HepG2 (cell line): Measurements from ENCODE around the gene CES2. TPM values are rescaled to one million over a fixed set of nuclear protein-coding genes. Genes with fewer than 3 reads are reported as not detected.

Experiments used
- ATAC-seq: fragments of 200-7000 bp; cut with Tn5 transposase; 3 replicates; pipeline ENCODE4 v1.9.1; 2020; ENCODE audit warnings: mild to moderate bottlenecking, moderate library complexity
- BruUV-seq: library from RNA; stranded (reverse); fragments of 400-500 nt; replicated peaks from 2 replicates; lab custom pipeline; 2021; lab: Mats Ljungman, UMichigan
- CTCF ChIA-PET: fragments of 300-600 bp; formaldehyde crosslinking; extraction: SDS; loops from one replicate; lab custom pipeline; 2021; ENCODE audit warnings: low total read pairs, inconsistent platforms, low intra/inter-chr PET ratio; lab: Yijun Ruan, JAX
- POLR2A ChIA-PET: fragments of 350-600 bp; sonication (Branson Sonifier 250); formaldehyde crosslinking; loops from one replicate; lab custom pipeline; 2020; ENCODE audit warnings: antibody characterized with exemption, inconsistent platforms; lab: Yijun Ruan, JAX
- DNase-seq: peaks from one replicate; pipeline ENCODE4 v3.0.0-alpha.2; 2015; ENCODE audit warnings: low spot score
- FAIRE-seq: peaks from 3 replicates; lab custom pipeline; 2011; peaks lifted over from hg19 to GRCh38; lab: Jason Lieb, UNC
- H2AFZ ChIP-seq: one replicate; pipeline ENCODE4 v1.6.1; 2011; ENCODE audit warnings: low read length, inconsistent platforms
- H3K27ac ChIP-seq: fragments of 300-600 bp; 3 replicates; pipeline ENCODE4 v1.8.0; 2011; ENCODE audit warnings: mixed run types, mild to moderate bottlenecking, mixed read lengths, low read length, inconsistent platforms; ENCODE audit not compliant: insufficient read depth; ENCODE audit errors: extremely low read length
- H3K27me3 ChIP-seq, 2 experiments: fragments of 200-600 bp in 1 of 2; 2 replicates in 1 of 2; 3 replicates in 1 of 2; pipeline versions ENCODE4 v1.6.0 to v1.8.0; 2011; ENCODE audit warnings: low read length in 2 of 2, mild to moderate bottlenecking in 2 of 2, moderate library complexity in 2 of 2, inconsistent platforms in 1 of 2; ENCODE audit not compliant: insufficient read depth in 2 of 2, control insufficient read depth in 1 of 2
- H3K36me3 ChIP-seq, 2 experiments: fragments of 200-600 bp in 1 of 2; replicated peaks in 1 of 2; 2 replicates in 1 of 2; 3 replicates in 1 of 2; pipeline versions ENCODE4 v1.5.1 to v1.8.0; 2011; ENCODE audit warnings: low read length in 2 of 2, inconsistent platforms in 1 of 2; ENCODE audit not compliant: insufficient read depth in 2 of 2, control insufficient read depth in 1 of 2
- H3K4me1 ChIP-seq: 2 replicates; pipeline ENCODE4 v1.5.1; 2012; ENCODE audit warnings: low read length, inconsistent platforms; ENCODE audit not compliant: insufficient read depth
- H3K4me2 ChIP-seq: 2 replicates; pipeline ENCODE4 v1.6.0; 2011; ENCODE audit warnings: low read depth, low read length, inconsistent platforms
- H3K4me3 ChIP-seq, 3 experiments: fragments of 200-600 bp in 1 of 3; sonication (generic), shearing (Covaris generic) in 1 of 3; replicated peaks in 1 of 3; 2 replicates each; pipeline ENCODE4 v1.5.1; 2011 to 2016; ENCODE audit warnings: low read length in 3 of 3, inconsistent platforms in 2 of 3, low read depth in 2 of 3, mild to moderate bottlenecking in 2 of 3, control low read depth in 1 of 3, mixed read lengths in 1 of 3; ENCODE audit not compliant: insufficient read depth in 1 of 3
- H3K79me2 ChIP-seq: one replicate; pipeline ENCODE4 v1.6.1; 2011; ENCODE audit warnings: low read length, inconsistent platforms; ENCODE audit not compliant: insufficient read depth
- H3K9ac ChIP-seq: 2 replicates; pipeline ENCODE4 v1.6.0; 2011; ENCODE audit warnings: mild to moderate bottlenecking, low read depth, low read length, inconsistent platforms; ENCODE audit not compliant: insufficient read depth
- H3K9me3 ChIP-seq: 2 replicates; pipeline ENCODE4 v1.5.1; 2012; ENCODE audit warnings: mild to moderate bottlenecking, low read length
- H4K20me1 ChIP-seq: 2 replicates; pipeline ENCODE4 v1.6.0; 2011; ENCODE audit warnings: inconsistent platforms, mild to moderate bottlenecking, low read length, moderate library complexity; ENCODE audit not compliant: insufficient read depth
- BRD4 ChIP-seq: sonication (generic); formaldehyde crosslinking; IDR thresholded peaks from 2 replicates; pipeline ENCODE4 v1.4.0; 2020; ENCODE audit warnings: missing genetic modification reagents
- CHD2 ChIP-seq: IDR thresholded peaks from 2 replicates; pipeline ENCODE4 v1.6.1; 2011; ENCODE audit warnings: low read depth, low read length, improper control_type of control experiment
- GABPA ChIP-seq, 2 experiments: IDR thresholded peaks; 2 replicates each; pipeline ENCODE4 v1.6.1; 2011 to 2016; ENCODE audit warnings: low read depth in 2 of 2, low read length in 1 of 2, missing biosample characterization in 1 of 2, missing genetic modification characterization in 1 of 2
- HNRNPL ChIP-seq: fragments of 200-400 bp; formaldehyde crosslinking; IDR thresholded peaks from 2 replicates; pipeline ENCODE4 v1.6.1; 2017; ENCODE audit warnings: mild to moderate bottlenecking, low read depth, low read length
- HOXA3 ChIP-seq: sonication (generic); formaldehyde crosslinking; IDR thresholded peaks from 2 replicates; pipeline ENCODE4 v1.5.0; 2020; ENCODE audit warnings: missing genetic modification reagents
- JUND ChIP-seq: sonication (generic); formaldehyde crosslinking; IDR thresholded peaks from 2 replicates; pipeline ENCODE4 v1.8.0; 2022; ENCODE audit warnings: mild to moderate bottlenecking, missing genetic modification reagents
- MAF1 ChIP-seq: sonication (generic); formaldehyde crosslinking; IDR thresholded peaks from 2 replicates; pipeline ENCODE4 v1.5.0; 2020; ENCODE audit warnings: missing genetic modification reagents, borderline replicate concordance
- MLLT10 ChIP-seq: sonication (generic); formaldehyde crosslinking; IDR thresholded peaks from 2 replicates; pipeline ENCODE4 v1.4.0; 2020; ENCODE audit warnings: missing genetic modification reagents
- PPARG ChIP-seq: conservative IDR thresholded peaks from 2 replicates; pipeline ENCODE4 v1.6.1; 2016; ENCODE audit warnings: missing biosample characterization, missing genetic modification reagents
- RXRB ChIP-seq: IDR thresholded peaks from 2 replicates; pipeline ENCODE4 v1.6.1; 2016; ENCODE audit warnings: borderline replicate concordance, missing genetic modification reagents, missing compliant biosample characterization
- SALL1 ChIP-seq: sonication (generic); formaldehyde crosslinking; IDR thresholded peaks from 2 replicates; pipeline ENCODE4 v1.8.0; 2022; ENCODE audit warnings: mild to moderate bottlenecking, missing genetic modification reagents
- TERF1 ChIP-seq: sonication (generic); formaldehyde crosslinking; IDR thresholded peaks from 2 replicates; pipeline ENCODE4 v1.8.0; 2022; ENCODE audit warnings: mild to moderate bottlenecking, missing genetic modification reagents, moderate library complexity
- THAP8 ChIP-seq: sonication (generic); formaldehyde crosslinking; IDR thresholded peaks from 2 replicates; pipeline ENCODE4 v1.5.1; 2020; ENCODE audit warnings: missing genetic modification reagents, mild to moderate bottlenecking, borderline replicate concordance
- ZFX ChIP-seq: sonication (generic); formaldehyde crosslinking; IDR thresholded peaks from 2 replicates; pipeline ENCODE4 v1.4.0; 2020; ENCODE audit warnings: mild to moderate bottlenecking, low read depth, missing genetic modification reagents, moderate library complexity
- ZMYM2 ChIP-seq: sonication (generic); formaldehyde crosslinking; IDR thresholded peaks from 2 replicates; pipeline ENCODE4 v1.8.0; 2022; ENCODE audit warnings: mild to moderate bottlenecking, missing genetic modification reagents
- ZNF207 ChIP-seq: fragments of 450-650 bp; IDR thresholded peaks from 2 replicates; pipeline ENCODE4 v1.6.1; 2016; ENCODE audit warnings: antibody characterized with exemption, borderline replicate concordance
- ZNF296 ChIP-seq: sonication (generic); formaldehyde crosslinking; conservative IDR thresholded peaks from 2 replicates; pipeline ENCODE4 v1.5.0; 2020; ENCODE audit warnings: mild to moderate bottlenecking, missing genetic modification reagents
- ZNF543 ChIP-seq: sonication (generic); formaldehyde crosslinking; IDR thresholded peaks from 2 replicates; pipeline ENCODE4 v1.4.0; 2020; ENCODE audit warnings: mild to moderate bottlenecking, missing genetic modification reagents
- ZNF784 ChIP-seq: sonication (generic); formaldehyde crosslinking; IDR thresholded peaks from 2 replicates; pipeline ENCODE4 v1.5.1; 2020; ENCODE audit warnings: missing genetic modification reagents, mild to moderate bottlenecking, borderline replicate concordance
- WGBS: methylation state at CpG from one replicate; pipeline ENCODE4 v1.1.6; 2017; ENCODE audit warnings: low lambda C conversion rate; 5-methylcytosine and 5-hydroxymethylcytosine counted together
- in situ Hi-C: cut with HindIII; loops from 2 replicates; pipeline ENCODE4 v1.10.0; 2017; ENCODE audit warnings: low pct_unique_long_range_greater_than_20kb; ENCODE audit not compliant: extremely low pct_ligation_motif_present
- intact Hi-C: fragments of 100-400 bp; cut with micrococcal nuclease; formaldehyde crosslinking; loops from one replicate; pipeline ENCODE4 v1.10.0; 2022; ENCODE audit not compliant: unreplicated experiment
- polyA plus RNA-seq, 8 experiments: library from polyadenylated mRNA; depleted of rRNA in 3 of 8; stranded (reverse) in 7 of 8; unstranded in 1 of 8; fragments of >200 nt; fragmentation: Illumina TruSeq in 4 of 8; extraction: Trizol in 4 of 8; gene quantifications; 2 replicates each; pipeline versions ENCODE4 v1.2.1 to v1.2.3, GENCODE V29; 2011 to 2016; ENCODE audit warnings: low read depth in 4 of 8, missing spikeins in 1 of 8, mixed read lengths in 1 of 8; ENCODE audit not compliant: insufficient read depth in 1 of 8
- total RNA-seq, 5 experiments: library from RNA; depleted of rRNA; stranded (reverse); fragments of >200 nt; fragmentation: Illumina TruSeq; extraction: Trizol; gene quantifications; 2 replicates each; pipeline ENCODE4 v1.2.3, GENCODE V29; 2016; ENCODE audit warnings: low read depth in 1 of 5

The CES2 gene
- total and polyA plus RNA-seq, 2 of the 13 experiments (the other 11 are each of a cell fraction or from before 2014, with no cell fraction given), result 50.6 to 63.8 TPM

GRCh38 chr16:66936462-66936861 lies 1.1 kb downstream of the CES2 start:
- no peak for DNase-seq
- Histone ChIP-seq H3K36me3 (peaks cover 24 to 40% of the 10 kb centered on the region in 2 experiments), H3K9me3 (no peaks in the 10 kb centered on the region), H3K4me3 (peak overlapping the region; percentile 81 to 89 (median 88)), H3K9ac (peak overlapping the region; percentile 90), H3K27ac (peak overlapping the region; percentile 81), H4K20me1 (no peaks in the 10 kb centered on the region; the same call in 1 of the 2 replicates), H3K4me2 (peak overlapping the region; percentile 89), H3K27me3 (no peaks in the 10 kb centered on the region; a peak in 1 of 5 replicates), H3K79me2 (peaks cover 33% of the 10 kb centered on the region), H3K4me1 (peaks cover 53% of the 10 kb centered on the region), H2AFZ (no peak overlapping the region)
- intact Hi-C loops, result no loop called here
- no peak for FAIRE-seq
- BruUV-seq, result no TSS peak
- 69% methylated on average over 5 of the region's 6 CpGs for WGBS
- in situ Hi-C loops, result loop anchor here (5.0 kb wide), 1 partner anchor 34 kb away; no protein-coding TSS in a partner anchor
- no peak for ATAC-seq
- ChIA-PET CTCF (no interaction called here), POLR2A (interaction anchor here (0.9 to 1.7 kb wide), 4 partner anchors 31 to 384 kb away, joined by 3 to 9 read pairs (median 4); partner anchors contain the start of genes CKLF and PDP2)
- TF ChIP-seq MAF1 (CRISPR knock-in tag) (0 out of 2 replicates have a peak, but pooled peaks have one; percentile 59), JUND (no peak), ZFX (CRISPR knock-in tag) (peak; percentile 1; the same call in 1 of the 2 replicates), HNRNPL (0 out of 2 replicates have a peak, but pooled peaks have one; percentile 33), ZNF296 (CRISPR knock-in tag) (0 out of 2 replicates have a peak, but pooled peaks have one; percentile 53), GABPA (IDR thresholded peaks at IDR 0.05; ENCODE audit: low read depth, low read length) (no peak), GABPA (CRISPR knock-in tag; IDR thresholded peaks at IDR 0.05; ENCODE audit: low read depth) (0 out of 2 replicates have a peak, but pooled peaks have one; percentile 6), RXRB (CRISPR knock-in tag) (peak; percentile 25; the same call in 1 of the 2 replicates), ZNF543 (CRISPR knock-in tag) (0 out of 2 replicates have a peak, but pooled peaks have one; percentile 38), HOXA3 (0 out of 2 replicates have a peak, but pooled peaks have one; percentile 20), MLLT10 (no peak), ZMYM2 (0 out of 2 replicates have a peak, but pooled peaks have one; percentile 26), PPARG (CRISPR knock-in tag) (peak; percentile 43; the same call in 1 of the 2 replicates), SALL1 (no peak), THAP8 (CRISPR knock-in tag) (no peak), BRD4 (CRISPR knock-in tag) (no peak), ZNF207 (no peak), ZNF784 (CRISPR knock-in tag) (no peak), CHD2 (no peak), TERF1 (CRISPR knock-in tag) (0 out of 2 replicates have a peak, but pooled peaks have one; percentile 17)
